H1 (cell line): Measurements from ENCODE around the gene DAPK1. TPM values are rescaled to one million over a fixed set of nuclear protein-coding genes. Genes with fewer than 3 reads are reported as not detected.

Source experiments
- NRF1 ChIP-seq: IDR thresholded peaks from 2 replicates; pipeline ENCODE4 v1.6.1; 2011; ENCODE audit warnings: mild to moderate bottlenecking, low read depth, low read length, improper control_type of control experiment
- SAP30 ChIP-seq: fragments of 300-600 bp; sonication (generic); IDR thresholded peaks from 2 replicates; pipeline ENCODE4 v1.7.1; 2012; ENCODE audit warnings: low read length, moderate library complexity, mild to moderate bottlenecking, inconsistent platforms; ENCODE audit not compliant: insufficient read depth, insufficient replicate concordance
- SRF ChIP-seq: IDR thresholded peaks from 2 replicates; pipeline ENCODE4 v1.6.1; 2011; ENCODE audit warnings: mild to moderate bottlenecking, low read depth, low read length, moderate library complexity
- TCF12 ChIP-seq: IDR thresholded peaks from 2 replicates; pipeline ENCODE4 v1.6.1; 2011; ENCODE audit warnings: low read depth, mild to moderate bottlenecking, low read length
- polyA plus RNA-seq, 7 experiments: library from polyadenylated mRNA; depleted of rRNA in 3 of 7; stranded (reverse) in 5 of 7; unstranded in 2 of 7; fragments of >200 nt in 5 of 7; fragments of 200-250 nt in 2 of 7; gene quantifications; 1 replicate in 5 of 7; 2 replicates in 1 of 7; 4 replicates in 1 of 7; pipeline versions ENCODE4 v1.2.1 to v1.2.3, GENCODE V29; 2011 to 2013; ENCODE audit warnings: missing spikeins in 2 of 7, mixed read lengths in 2 of 7
- total RNA-seq: library from RNA; stranded (reverse); fragmentation: NEBNext Ultra II Directional; extraction: Animal tissue kit (Norgen Biotek cat#: 25700); gene quantifications from 2 replicates; pipeline ENCODE4 v1.2.1, GENCODE V29; 2021
- TF ChIP-seq, protein P1 (sequence below): IDR thresholded peaks from 2 replicates; pipeline ENCODE4 v1.6.1; 2011; ENCODE audit warnings: low read depth, mild to moderate bottlenecking, low read length; ENCODE audit not compliant: insufficient read depth
- TF ChIP-seq, protein P2 (sequence below): IDR thresholded peaks from 2 replicates; pipeline ENCODE4 v1.6.1; 2012; ENCODE audit warnings: inconsistent platforms

The DAPK1 gene
- total and polyA plus RNA-seq, 2 of the 8 experiments (the other 6 are each of a cell fraction or from before 2014, with no cell fraction given): 62.4 to 131 TPM

DNA sequence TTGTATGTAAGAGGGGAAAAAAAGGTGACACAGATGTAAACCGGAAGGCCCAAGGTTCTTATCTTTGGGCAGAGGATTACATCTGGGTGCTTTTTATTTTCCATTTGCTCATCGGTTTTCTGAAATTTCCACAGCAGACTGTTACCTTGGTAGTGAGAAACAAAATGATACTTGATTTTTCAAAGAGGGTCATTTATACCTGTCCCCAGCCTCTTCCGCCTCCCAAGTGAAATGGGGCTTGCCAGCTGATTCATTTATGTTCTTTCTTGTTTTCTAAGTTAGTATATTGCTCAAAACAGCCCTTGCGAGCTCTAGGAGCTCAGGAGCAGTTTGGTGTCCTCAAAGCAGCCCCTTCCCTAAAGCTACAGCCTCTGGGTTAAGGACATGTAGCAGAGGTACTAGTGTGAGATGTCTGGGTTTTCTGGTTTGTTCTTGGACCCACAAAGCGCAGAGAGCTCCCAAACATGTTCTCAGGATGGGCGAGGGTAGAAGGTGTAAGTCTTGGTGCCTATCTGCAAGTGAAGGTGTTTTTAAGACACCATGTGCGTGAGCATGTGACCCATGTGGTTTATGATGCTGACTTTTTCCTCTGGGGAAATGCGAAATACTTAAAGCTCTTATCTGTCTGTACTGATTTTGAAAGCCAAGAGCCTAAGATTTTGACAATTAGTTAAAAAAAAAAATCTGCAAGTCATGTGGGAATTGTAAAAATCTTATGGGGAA is 38.3 kb downstream of the DAPK1 start (continued):
- TF ChIP-seq, protein P1, sequence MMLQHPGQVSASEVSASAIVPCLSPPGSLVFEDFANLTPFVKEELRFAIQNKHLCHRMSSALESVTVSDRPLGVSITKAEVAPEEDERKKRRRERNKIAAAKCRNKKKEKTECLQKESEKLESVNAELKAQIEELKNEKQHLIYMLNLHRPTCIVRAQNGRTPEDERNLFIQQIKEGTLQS: no peak
- TF ChIP-seq, protein P2, sequence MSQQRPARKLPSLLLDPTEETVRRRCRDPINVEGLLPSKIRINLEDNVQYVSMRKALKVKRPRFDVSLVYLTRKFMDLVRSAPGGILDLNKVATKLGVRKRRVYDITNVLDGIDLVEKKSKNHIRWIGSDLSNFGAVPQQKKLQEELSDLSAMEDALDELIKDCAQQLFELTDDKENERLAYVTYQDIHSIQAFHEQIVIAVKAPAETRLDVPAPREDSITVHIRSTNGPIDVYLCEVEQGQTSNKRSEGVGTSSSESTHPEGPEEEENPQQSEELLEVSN: no peak
- TF ChIP-seq SRF (no peak), SAP30 (no peak), TCF12 (no peak), NRF1 (no peak)
- TF ChIP-seq, all 59 proteins: peak for 0
